HG03432 (cell line): ENCODE data around the gene TRAF5.

ENCODE experiments used
- ATAC-seq: cut with Tn5 transposase; IDR thresholded peaks from one replicate; pipeline ENCODE4 v1.9.1; 2021; ENCODE audit warnings: mild to moderate bottlenecking, moderate library complexity; ENCODE audit not compliant: unreplicated experiment

The TRAF5 gene

DNA sequence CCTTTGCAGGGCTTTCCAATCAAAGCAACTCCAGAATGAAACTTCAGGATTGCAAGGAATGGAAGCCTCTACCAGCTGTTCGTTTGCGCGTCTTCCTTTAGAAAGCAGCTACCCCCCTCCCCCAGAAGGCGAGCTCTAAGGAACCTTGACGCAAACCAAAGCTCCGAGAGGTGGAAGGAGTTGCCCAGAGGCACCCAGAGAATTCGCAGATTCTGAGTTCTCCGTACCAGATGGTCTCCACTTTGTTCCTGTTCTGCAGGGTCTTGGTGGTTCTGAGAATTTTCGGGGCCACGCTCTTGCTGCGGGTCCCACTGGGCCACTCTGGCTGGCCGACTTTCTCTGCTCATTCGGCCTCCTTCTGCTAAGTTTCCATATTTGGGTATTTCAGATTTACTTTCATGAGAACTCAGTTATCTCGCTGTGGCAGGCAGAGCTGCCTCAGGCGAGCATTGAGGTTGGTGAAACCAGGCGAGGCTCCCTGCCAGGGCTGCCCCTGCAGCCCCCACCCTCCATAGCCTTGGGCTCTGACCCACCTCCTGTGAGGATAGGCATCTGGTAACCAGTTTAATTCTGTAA is 801 bp downstream of the TRAF5 start:
- ATAC-seq: peak; percentile 34

DNA sequence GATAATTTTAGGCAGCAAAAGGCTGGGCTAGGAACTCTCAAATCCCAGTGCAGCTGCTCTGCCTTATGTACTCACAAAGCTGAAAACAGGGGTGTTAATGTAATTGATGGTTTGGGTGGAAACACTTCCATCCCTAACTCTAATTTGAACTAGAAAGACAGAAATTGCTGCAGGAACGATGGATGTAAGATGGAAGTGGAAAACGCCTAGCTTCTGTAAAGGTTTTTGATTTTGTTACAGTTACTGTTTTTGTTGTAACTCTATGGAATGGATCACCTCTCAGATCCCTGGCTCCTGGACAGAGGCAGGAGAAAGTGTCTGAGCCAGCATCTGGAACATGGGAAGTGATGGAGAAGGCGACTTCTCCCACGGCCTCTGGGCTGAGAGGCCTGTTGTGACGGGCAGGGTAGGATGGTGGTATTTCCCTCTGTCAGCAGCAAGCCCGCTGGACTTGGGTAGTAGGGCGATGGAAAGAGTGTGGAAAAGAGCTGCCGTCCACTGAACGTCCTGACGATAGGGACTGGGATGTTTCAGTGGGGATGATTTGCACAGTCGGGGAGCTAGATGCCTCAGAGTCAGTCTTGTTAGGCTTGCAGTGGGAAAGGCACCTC is 1.6 kb downstream of the TRAF5 start:
- no peak for ATAC-seq

DNA sequence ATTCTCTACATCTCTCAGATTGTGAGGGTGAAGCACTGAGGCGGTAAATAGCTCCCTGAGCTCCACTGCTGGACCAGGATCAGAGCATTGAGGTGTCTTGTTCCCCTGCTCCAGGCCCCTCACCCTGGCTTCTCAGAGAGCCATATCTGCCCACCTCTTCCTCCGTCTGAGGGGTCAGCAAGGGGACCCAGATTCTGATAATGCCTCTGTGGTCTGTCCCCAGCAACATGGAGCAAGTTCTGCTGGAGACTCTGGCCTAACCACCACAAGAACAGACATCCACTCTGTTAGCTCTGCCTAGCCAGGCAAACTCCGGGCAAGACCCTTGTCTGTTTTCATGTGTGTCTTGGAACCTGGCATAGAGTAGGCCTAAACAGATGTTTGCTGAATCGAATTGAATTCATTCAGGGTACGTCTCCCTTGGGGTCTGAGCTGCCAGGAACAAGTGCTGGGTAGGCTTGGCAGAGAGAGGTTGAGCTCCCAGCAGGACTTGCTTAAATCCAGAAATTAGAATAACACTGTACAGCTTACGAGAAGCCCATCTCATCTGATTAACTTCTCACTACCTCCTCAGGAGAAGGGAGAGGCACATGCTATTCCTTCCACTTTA is 2.3 kb downstream of the TRAF5 start:
- no peak for ATAC-seq

DNA sequence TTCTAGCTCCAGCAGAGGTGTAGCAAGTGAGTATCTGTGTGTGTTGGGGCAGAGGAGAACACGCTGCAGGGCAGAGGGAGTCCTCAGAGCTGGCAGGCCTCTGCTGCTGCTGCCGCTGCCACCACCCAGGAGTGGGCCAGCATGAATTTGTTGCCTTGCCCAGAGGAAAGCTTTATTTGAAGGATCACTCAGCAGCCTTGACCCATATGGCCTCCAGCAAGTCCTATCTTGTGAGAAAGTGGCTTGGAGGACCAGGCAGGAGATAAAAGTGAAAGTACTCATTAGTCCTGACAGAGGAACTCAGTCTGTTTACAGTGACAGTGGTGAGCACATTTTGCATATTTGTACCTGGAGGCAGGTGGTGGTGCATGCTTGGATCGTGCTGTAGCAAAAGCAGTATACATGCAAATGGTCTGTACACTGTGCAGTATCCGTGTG is 3.1 kb downstream of the TRAF5 start:
- ATAC-seq: peak; percentile 42

DNA sequence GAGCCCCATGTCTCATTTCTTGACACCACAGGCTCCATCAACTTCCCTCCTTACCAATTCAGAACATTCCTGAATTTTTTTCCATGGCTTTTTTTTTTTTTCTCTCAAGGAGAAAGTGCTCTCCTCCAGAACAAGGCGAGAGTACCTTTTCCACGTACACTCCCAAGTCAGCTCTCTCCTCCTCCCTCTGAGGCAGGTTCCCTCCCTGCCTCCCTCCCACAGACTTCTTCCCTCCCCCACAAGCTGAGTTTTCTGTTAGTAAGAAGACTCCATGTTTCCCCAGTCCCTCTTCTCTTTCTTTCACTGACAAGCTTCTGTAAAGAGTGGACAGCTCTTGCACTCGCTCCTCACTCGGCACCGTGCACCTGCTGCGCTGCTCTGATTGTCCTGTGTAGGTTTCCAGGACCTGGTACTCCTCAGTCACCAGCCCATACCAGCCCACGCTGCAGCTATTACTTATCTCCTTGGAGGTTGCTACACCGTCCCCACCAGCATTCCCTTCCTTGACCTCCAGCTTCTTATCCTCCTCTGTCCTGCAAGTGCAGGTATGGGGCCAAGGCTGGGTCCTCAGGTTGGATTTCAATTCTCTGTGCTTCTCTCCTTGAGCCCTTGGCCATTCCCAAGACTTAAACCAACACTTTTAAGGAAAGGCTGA is 3.8 kb downstream of the TRAF5 start:
- ATAC-seq: no peak

DNA sequence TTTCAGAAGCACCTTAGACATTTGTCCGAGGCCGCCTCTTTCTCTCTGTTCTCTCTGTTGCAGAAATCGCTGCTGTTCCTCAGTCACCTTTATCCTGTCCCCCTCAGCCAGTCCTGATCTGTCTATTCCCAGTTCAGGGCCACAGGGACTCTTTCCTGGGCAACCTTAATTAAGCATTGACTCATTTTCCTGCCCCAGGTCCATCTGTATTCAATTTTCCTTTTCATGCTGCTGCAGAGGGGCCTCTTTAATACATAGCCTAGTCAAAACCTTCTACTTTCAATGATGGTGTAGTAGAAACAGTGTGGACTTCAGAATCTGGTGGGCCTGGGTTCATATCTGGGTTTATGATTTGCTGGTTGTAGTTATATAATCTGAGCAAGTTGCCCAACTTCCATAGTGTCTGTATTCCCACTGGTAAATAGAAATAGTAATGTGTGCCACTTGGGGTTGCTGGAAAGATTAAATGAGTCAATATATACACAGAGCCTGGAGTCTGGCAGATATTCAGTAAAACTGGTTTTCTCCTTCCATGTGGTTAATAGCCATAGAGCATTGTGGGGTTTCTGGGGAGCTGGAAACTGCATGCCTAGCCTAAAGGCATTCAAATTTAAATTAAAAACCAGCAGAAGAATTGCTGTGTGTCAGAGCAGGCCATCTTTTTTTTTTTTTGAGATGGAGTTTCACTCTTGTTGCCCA is 4.5 kb downstream of the TRAF5 start:
- no peak for ATAC-seq

DNA sequence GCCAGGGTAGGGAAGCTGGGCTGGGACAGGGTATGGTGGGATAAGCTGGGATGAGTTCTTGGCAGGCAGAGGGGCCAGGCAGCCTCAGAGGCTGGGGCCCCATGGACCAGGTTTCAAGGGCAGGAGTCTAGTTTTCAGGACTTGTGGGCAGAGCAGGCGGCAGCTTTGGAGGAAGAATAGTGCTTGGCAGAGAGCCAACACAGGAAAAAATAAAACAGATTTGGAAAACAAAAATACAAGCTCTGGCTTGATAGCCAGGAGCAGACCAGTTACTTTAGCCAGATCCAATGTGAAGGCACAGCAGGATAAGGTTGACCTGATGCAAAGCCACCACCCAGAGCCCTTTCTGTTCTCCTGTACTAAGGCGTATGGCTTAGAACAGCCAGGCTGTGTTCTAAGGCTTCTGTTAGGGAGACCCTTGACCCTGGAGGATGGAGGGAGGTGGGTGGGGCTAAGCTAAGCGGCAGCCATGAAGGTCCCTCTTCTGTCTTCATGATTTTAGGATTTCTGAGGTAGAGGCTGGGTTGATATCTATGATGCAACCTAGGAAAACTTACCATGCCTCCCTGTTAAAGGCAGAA is 5.5 kb downstream of the TRAF5 start:
- ATAC-seq: no peak

DNA sequence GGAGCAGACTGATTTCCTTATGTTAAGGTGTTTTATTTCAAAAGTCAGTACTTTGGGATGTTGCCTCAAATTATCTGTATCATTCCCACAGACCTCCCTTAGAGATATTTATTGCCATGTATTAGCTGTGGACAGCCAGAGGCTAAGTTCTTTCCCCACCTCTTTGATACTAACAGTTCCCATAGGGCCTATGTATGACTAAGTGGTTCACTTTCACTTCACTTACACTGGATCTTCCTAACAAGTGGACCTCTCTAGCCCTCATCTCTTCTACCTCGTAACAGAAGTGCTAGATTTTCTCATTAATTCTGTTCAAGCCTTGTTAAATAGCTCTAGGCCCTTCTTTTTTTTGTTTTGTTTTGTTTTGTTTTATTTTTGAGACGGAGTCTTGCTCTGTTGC is 6.2 kb downstream of the TRAF5 start:
- ATAC-seq: no peak

DNA sequence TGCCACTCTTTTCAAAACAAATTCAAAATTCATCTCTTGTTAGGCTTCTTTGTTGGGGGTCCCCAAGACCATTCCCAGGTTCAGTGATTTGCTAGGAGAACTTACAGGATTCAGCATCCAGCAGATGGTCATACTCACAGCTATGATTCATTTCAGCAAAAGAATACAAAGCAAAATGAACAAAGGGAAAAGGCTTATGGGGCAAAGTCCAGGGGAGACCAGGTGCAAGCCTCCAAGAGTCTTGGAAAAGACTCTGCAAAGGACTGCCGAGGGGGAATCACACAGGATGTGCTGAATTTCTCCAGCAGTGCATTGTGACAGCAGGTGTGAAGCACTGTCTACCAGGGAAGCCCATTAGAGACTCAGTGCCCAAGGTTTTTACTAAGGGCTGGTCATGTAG is 7.3 kb downstream of the TRAF5 start:
- ATAC-seq: no peak

DNA sequence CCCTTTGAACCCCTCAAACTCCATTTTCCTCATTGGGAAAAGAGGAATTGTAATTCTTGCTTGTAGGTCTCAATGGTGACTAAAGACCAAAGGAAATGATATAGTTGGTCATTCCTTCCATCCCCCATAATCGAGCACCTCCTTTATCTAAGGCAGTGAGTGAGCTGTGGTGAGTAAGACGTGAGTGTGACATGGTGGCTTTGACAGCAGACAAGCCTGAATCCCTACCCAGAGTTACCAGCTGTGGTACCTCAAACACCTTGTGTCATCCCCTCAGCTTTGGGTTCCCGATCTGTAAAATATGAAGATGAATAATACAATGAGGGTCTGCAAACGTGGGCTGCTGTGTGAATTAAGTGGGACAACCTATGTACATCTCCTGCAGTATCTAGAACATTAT is 8.4 kb downstream of the TRAF5 start:
- ATAC-seq: no peak

DNA sequence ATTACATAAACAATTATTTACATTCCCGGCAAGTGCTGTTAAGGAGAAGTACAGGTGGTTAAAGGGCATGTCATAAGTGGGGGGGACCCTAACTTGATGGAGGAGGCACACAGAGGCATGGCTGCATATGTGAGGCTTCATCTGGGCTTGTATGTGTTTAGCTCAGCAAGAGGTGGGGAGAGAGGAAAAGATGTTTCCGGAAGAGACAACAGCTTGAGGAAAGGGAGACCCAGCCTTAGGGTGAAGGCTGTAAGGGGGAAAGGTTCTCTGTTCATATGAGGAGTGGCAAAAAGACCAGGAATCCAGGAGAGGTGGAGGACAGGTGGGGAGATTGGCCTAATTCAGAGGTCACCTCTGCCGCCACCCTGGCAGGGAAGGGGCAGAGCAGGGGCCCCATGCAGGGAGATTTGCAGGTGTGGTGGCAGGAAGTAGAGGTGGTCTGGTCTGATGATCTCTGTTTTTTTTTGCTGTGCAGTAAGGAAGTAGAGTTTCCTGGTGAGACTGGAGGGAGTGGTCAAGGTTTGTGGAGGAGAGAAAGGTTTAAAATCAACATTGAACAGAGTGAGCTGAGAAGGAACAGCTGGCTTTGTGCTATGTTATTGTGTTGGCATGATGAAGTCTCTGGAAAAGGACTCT is 9.0 kb downstream of the TRAF5 start:
- peak; percentile 91 for ATAC-seq

DNA sequence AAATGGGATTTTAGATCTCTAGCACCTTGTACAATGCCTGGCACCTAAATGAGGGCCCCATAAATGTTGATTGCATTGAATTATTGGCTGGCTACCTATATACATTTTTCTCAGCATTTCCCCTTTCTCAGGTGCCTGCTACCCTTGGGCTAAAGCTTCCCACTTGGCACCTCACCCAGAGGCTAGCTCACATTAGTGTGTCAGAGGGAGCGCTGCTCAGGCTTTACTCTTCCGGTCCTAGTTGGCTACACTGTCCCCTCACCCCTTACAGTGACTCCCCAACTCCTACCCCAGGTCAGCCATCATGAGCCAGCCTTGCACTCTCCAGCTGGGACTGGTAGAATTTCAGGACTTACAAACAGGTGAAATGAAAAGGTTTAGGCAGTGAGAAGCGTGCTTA is 9.5 kb downstream of the TRAF5 start:
- no peak for ATAC-seq

DNA sequence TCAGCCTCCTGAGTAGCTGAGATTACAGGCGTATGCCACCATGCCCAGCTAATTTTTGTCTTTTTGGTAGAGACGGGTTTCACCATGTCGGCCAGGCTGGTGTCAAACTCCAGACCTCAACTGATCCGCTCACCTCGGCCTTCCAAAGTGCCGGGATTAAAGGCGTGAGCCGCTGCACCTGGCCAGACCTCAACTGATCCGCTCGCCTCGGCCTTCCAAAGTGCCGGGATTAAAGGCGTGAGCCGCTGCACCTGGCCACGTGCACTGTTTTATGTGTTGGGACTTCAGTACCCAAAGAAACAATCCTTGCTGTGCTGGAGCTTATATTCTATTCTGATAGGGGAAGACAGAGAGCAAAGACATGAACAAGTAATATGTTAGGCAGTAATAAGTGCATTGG is 10.1 kb downstream of the TRAF5 start:
- ATAC-seq: no peak

DNA sequence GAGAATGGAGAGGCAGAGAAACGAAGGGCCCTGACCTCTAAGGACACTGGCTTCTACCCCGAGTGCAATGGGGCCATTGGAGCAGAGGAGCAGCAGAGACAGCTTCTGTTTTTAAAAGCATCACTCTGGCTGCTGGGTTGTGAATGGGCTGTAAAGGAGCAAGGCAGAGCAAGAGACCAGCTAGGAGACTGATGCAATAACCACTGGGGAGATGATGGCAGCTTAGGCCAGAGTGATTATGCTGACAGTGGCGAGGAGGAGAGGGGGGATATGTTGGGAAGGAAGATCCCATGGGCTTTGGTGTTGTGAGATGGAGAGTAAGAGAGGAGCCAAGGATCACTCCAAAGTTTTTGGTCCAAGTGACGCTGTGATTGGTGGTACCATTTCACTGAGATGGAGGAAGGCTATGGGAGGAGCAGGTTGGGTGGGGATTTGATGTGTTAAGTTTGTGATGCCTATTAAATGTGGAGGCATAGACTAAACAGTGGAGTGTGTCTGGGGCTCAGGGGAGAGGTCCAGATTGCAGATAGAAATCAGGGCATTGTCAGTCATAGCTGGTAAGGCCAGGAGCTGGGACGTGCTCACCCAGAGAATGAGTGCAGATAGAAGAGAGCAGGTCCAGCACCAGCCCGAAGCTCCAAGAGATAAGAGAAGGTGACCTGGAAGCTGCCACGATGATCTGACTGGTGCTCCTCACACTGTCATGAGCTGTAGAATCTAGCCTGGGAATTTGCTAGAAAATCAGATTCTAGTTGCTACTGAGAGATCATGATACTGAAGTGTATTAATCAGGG is 11.0 kb downstream of the TRAF5 start:
- no peak for ATAC-seq

DNA sequence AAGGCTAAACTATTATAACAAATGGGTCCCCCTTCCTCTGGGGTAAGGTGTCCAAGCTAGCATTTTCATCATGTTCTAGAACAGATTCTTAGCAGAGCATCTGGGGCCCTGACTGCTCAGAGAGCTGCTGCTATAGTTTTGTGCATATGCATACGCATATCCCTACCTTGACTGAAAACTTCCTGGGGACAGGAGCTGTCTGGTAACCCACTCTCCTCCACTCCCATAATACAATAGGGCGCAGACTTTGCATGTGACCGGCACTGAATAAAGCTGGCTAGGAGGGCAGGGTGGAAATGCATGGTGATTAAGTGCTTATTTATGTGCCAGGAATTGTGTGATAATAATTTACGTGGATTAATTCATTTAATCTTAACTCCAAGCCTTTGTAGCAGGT is 11.6 kb downstream of the TRAF5 start:
- ATAC-seq: no peak

DNA sequence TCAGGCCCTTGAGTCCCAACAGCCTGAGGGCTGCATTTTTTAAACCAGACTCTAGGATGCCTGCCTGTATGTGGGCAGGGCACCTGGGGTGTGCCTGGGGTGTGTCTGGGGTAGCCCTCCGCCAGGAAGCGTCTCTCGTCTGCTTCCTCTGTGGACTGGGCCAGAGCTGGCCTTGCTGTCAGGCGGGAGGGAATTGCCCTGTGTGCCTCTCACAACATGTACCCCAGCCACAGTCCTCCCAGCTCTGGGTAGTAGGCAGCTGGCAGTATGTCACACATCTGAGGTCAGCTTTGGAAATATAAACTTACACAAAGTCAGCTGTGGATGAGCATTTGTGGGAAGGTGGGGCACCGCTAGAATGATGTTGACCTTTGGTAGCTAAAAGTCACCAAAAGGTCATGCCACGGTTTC is 13.0 kb downstream of the TRAF5 start:
- no peak for ATAC-seq

DNA sequence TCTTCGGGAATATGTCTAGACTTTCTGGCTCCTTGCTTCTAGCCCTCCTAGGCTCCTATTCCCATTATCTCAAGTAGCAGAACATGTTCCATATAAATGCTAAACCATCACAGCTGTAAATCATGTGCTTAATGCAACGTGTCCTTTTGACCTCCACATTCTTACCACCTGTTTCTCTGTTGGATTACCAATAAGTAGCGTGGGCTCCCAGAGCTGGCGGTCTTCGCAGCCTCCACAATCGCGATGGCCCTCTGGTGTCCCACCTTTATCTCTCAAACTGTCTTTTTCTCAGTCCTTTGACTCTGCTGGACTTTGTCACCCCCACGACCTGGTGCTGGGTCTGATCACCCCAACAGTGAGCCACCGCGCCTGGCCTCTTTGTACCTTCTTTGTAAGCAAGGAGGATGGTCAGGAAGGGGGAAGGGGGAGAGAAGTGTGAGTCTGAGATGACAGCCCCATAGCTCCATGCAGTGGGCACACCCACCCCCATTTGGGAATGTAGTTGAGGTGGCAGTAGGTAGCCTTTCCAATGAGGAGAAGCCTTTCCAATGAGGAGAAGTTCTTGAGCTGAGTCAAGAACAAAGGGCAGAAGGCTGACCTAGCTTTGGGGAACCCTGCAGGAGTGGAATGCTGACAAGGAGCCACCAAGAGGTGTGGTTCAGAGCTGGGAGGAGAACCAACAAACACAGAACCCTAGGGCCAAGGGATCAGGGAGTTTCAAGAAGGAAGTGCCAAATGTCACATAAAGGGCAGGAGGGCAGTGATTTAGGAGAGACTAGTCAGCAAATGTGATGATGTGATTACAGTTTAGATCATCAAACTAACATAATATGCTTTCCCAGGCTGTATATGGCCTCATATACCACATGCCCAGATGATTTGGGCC is 14.2 kb downstream of the TRAF5 start:
- ATAC-seq: no peak

DNA sequence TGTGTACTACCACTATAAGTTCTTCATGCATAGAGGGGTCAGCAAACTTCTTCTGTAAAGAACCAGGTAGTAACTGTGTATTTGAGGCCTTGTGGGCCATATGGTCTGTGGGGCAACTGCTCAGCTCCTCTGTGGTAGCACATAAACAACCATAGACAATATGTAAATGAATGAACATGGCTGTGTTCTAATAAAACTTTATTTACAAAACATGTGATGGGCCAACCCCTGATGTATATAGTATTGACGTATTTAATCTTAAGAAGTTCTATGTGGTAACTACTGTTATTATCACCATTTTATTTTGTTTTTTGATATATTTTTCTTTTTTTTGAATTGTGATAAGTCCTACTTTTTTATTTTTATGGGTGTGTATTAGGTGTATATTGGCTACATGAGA is 15.4 kb downstream of the TRAF5 start:
- ATAC-seq: no peak

DNA sequence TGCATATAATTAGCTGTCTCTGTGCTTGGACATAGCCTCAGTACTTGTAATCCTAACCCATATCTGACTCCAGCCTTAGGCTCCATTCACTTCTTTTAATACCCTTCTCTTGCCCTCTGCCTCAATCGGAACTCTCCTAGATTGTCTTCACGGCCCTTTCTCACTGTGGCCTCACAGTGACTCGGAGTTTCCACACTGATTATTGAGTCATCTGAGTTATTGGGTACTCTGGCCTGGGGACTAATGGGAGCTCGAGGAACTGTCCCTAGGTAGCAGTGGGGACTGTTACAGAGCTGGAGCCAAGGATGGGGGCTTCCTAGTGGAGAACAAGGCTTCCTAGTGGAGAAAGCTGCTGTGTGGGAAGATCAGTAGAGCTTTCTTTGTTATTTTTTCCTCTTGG is 17.0 kb downstream of the TRAF5 start:
- no peak for ATAC-seq
